Suppressor macrophage treated with lipopolysaccharide for 1 hour (primary cell): ENCODE results near the gene IRAK2.
"Not testable (repeated sequence)": the region's sequence is repeated elsewhere in the genome, so short reads cannot be mapped to it uniquely, and the experiment has no call there.

ENCODE experiments used
- DNase-seq, 3 donors: peaks; one replicate each; pipeline ENCODE4 v3.0.0-alpha.2; 2020 to 2022

IRAK2 gene

GRCh38 chr3:10160925-10161324 is 3.8 kb upstream of the IRAK2 start:
- DNase-seq: no peak

DNA sequence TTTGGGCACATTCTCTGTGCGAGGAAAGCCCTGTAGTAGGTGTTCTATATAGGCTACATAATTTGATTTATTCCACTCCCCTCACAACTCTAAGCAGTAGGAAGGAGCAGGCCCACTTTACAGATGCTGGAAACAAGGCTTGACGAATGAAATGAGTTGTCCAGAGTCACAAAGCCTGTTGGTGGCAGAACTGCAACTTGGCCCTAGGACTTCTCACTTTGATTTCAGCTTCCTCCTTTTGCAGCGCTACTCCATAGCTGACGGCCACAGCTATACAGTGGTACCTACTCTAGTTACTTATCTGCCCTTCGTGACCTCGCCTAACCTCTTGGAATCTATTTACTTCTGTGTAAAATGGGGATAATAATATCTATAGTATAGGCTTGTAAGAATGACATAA is 2.5 kb upstream of the IRAK2 start:
- peak; percentile 56 to 61 (median 57) for DNase-seq

- DNase-seq: not testable (repeated sequence)
Measured at GRCh38 chr3:10164201-10164545, 546 bp upstream of the IRAK2 start.

- DNase-seq: no peak
Measured at GRCh38 chr3:10166213-10166604, 1.5 kb downstream of the IRAK2 start.

GRCh38 chr3:10169000-10169496 is 4.3 kb downstream of the IRAK2 start:
- DNase-seq: no peak

DNA sequence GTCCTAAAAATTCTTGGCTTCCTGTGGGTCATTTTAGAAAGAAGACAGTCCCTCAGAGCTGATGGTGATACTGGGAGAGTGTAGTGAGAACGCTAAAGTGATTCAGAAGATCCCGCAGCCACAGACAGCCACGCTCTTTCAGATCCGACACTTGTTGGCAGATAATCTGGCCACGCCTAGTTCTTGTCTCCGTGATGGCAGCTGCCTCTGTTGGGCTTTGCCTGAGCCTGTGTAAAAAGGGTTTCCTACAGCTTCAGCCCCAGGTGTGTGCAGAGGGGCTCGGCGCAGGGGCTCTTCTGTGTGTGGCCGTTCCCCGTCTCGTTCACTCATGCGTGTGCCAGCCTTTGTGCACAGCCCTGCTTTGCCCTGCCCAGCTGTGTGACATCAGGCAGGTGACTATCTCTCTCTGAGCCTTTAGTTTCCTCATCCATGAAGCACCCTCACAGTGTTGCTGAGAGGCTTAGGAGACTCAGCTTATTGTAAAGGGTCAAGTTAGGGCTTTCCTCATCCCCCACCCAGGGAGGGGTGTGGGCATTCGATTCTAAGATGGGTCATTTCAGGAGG is 6.3 kb downstream of the IRAK2 start:
- DNase-seq: no peak

DNA sequence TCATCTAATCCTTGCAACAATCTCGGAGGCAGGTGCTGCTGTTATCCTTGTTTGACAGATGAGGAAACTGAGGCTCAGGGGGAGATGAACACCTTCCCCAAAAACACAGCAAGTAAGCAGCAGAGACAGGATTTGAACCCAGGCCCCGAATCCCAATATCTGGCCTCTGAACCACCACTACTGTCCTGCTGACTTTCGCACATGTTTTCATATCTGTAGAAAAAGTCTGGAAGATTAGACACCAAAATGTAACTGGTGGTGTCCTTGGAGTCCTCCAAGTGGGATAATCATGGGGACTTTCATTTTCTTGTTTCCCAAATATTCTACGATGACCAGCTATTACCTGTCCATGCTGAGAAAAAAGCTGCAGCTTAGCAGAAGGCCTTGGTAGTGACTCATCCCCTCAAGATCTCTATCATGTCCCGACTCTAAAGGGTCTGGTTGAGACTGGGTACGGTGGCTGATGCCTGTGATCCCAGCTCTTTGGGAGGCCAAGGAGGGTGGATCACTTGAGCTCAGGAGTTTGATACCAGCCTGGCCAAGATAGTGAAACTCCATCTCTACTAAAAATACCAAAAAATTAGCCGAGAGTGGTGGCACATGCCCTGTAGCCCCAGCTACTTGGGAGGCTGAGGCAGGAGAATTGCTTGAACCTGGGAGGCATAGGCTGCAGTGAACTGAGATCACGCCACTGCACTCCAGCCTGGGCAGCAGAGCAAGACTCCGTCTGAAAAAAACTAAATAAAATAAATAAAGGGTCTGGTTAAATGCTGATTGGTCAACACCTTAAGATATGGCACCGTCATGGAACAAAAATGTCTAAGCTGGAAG is 8.6 kb downstream of the IRAK2 start:
- DNase-seq: peak; percentile 60 to 70 (median 65)

GRCh38 chr3:10173926-10174435 is 9.3 kb downstream of the IRAK2 start:
- DNase-seq: peak; percentile 98 to 100 (median 99)

DNA sequence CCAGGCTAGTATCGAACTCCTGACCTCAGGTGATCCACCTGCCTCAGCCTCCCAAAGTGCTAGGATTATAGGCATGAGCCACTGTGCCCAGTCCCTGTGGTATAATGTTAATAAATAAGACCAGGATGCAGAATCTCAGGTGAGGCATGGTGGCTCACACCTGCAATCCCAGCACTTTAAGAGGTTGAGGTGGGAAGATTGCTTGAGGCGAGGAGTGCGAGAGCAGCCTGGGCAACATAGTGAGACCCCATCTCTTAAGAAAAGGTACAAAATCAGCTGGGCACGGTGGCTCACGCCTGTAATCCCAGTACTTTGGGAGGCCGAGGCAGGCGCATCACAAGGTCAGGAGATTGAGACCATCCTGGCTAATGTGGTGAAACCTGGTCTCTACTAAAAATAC is 10.6 kb downstream of the IRAK2 start:
- DNase-seq: not testable (repeated sequence)

GRCh38 chr3:10176150-10176549 is 11.4 kb downstream of the IRAK2 start:
- not testable (repeated sequence) for DNase-seq

DNA sequence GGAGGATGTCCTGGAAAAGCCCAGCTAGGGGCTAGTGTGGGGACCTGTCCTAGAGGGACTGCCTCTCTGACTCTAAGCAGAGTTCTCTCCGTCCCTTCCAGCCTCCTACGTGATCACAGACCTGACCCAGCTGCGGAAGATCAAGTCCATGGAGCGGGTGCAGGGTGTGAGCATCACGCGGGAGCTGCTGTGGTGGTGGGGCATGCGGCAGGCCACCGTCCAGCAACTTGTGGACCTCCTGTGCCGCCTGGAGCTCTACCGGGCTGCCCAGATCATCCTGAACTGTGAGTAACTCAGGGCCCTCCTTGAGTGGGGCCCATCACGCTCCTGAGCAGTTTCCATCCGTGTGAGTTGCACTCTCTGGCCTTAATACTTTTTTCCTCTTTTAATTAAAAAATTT is 13.0 kb downstream of the IRAK2 start:
- DNase-seq: no peak

- DNase-seq: no peak
Measured at GRCh38 chr3:10178892-10179291, 14.2 kb downstream of the IRAK2 start.

- DNase-seq: no peak
Measured at GRCh38 chr3:10180289-10180688, 15.6 kb downstream of the IRAK2 start.

DNA sequence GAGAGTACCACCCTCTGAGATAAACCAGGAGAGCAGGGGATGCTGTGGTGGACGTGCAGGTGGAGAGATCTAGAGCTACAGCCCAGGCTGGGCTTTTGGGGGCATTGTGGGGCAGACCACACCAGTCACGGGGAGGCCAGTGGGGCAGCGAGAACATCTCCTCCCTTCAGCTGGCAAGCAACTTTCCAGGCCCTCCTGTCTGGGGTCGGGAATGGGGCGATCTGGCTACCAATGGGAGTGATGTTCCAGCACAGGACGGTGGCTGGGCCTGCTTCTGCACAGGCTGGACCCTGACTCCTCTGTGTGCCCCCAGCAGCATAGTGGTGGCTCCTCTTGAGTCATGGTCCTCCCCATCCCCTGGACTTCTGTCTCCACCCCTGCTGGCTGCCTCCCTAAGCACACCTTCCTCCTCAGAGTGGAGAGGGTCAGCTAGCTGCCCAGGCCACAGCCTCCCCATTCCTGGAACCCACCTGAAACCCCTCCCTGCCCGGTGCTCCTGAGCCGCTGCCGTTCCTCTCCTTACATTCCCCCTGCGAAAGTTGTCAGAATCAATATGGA is 16.1 kb downstream of the IRAK2 start:
- DNase-seq: peak in 1 of 3 donors; percentile 2

DNA sequence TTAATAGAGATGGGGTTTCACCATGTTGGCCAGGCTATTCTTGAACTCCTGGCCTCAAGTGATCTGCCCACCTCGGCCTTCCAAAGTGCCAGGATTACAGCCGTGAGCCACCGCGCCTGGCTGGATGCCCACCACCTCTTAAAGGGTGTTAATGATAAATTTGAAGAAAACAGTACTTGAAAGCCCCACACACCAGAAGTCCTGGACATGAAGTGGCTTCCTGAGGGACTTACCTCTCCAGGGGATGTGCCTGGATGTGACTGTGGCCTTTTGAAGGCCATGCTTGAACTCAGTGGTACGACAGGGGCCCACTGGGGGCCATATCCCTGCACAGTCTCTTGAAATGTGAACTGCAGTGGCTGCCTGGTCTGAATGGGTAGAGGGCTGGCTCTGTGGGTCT is 18.2 kb downstream of the IRAK2 start:
- no peak for DNase-seq

- no peak for DNase-seq
Measured at GRCh38 chr3:10184250-10184649, 19.5 kb downstream of the IRAK2 start.

DNA sequence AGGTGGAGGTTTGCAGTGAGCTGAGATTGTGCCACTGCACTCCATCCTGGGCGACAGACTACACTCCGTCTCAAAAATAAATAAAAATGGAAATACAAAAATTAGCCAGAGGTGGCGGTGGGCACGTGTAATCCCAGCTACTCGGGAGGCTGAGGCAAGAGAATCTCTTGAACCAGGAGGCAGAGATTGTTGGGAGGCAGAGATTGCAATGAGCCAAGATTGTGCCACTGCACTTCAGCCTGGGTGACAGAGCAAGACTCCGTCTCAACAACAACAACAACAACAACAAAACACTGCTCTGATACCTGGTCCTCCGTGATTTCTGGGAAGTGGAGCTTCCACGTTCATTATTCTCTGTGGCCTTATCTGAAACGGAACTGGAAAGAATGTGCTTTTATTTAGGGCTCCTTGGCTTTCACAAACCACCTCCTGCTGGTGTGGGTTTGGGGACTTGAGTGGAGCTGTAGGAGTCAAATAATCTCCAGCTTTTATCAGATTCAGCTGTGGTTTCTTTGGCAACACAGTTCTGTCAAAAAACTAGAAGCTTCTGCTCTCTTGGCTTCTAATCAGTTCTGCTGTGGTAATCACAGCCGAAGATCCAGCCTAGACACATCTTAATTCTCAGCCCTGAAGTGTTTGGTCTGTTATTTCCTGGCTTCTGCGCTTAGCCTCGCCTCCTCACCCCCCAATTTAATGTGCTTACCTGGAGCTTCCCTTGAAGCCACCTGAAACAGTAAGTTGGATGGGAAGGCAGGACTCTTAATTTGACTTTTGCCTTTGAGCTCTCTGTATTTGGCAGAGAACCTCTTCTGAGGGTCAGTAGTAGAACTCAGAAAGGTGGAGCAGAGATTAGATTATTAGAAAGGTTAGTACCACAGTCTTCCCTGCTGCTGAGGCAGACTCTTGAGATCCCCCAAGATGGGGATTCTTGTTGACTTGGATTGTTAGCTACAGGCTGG is 21.4 kb downstream of the IRAK2 start:
- DNase-seq: no peak

DNA sequence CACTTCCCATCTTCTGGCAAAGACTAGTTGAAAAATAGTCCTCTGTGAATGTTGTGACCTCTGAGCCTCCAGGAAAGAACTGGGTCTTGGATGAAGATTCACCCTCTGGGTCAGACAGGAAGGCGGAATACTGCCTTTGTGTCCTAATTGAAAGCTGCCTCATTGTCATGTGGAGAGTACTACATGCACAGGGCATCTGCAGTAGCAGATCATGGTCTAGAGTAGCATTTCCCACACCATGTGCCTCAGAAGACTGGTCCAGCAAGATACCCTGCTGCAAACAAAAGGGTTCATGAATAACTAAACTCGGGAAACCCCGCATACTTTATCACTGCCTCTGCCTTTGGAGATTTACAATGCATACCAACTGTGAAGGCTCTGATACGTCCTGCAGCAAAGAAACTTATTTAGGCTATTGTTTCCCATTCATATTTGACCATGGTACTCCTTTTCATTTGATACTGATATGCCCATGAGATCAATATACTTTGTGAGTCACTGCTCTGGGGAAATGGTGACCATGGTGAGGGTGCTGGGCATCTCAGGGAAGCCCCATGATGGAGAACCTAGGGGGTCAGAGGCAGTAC is 22.7 kb downstream of the IRAK2 start:
- DNase-seq: peak; percentile 50 to 70 (median 56)

DNA sequence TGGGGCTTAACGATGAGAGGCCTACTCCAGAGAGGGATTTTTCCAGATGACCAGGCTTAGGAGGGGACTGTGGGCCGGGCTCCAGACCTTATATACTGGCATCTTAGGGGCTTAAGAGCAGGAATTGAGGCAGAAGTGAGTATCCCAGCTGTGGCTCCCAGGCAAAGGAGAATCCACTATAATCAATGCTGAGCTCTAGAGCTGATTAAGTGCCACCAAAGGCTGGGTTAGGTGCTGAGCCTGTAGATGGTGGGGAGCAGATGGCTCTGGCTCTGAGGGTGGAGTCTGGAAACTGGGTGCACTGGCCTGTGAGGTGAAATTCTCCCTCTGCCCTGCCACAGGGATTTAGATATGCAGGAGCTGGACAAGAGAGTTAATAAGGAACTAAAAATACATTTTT is 23.2 kb downstream of the IRAK2 start:
- no peak for DNase-seq

DNA sequence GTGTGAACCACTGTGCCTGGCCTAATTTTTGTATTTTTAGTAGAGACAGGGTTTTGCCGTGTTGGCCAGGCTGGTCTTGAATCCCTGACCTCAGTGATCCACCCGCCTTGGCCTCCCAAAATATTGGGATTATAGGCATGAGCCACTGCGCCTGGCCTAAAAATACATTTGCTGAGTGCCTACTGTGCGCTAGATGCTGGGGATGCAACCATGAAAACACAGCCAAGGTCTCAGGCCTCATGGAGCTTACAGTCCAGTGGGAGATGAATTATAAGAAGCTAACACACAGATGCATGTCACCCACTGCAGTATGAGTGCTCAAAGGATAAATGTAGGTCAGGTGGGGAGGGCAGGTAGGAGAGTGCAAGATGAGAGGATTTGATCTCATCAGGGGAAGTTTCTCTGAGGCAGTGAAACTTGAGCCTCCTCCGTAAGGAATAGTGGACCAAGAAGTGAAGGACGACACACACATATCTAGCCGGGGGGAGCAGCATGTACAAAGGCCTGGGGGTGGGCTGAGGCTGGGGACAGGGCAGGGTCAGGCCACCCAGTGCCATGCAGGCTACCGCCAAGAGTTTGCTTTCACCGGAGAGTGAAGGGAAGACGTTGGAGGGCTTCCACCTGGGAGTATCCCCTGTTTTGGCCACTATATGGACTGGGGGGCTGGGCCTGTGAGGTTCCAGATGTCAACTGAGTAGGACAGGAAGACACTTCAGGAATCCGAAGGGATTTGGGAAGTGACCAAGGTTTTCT is 24.3 kb downstream of the IRAK2 start:
- DNase-seq: no peak

GRCh38 chr3:10189557-10190354 is 25.0 kb downstream of the IRAK2 start:
- peak; percentile 88 to 95 (median 89) for DNase-seq
